ENCODE measurements around the gene ZBTB43.

The ZBTB43 gene

DNA sequence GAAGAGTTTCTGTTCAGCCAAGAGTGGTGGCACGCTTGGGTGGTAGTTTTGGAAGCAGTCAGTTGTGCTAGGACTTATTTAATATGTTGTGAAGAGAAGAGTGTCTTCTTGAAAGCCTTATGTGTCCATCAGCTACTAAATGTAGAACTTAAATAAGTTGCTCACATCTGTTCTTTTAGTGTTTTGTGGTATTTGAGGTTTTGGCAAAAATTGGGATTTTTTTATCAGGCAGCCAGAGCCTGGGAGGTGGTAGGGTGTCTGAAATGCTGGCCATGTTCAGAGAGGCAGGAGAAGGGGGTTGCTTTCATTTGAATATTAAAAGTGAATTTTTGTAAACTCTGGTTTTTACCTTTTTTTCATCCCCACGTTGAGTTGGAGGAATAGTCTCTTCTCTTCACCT is 31.4 kb downstream of the ZBTB43 start:
- no peaks in the 10 kb centered on the region for H3K9me3 ChIP-seq (ENCODE audit: insufficient read depth, low read depth, low read length)
- no peaks in the 10 kb centered on the region for H3K27me3 ChIP-seq (ENCODE audit: insufficient read depth, low read length, poor library complexity, severe bottlenecking)
- no peak overlapping the region for H2AFZ ChIP-seq (ENCODE audit: low read length)
- H4K20me1 ChIP-seq (ENCODE audit: insufficient read depth, low read length, poor library complexity, severe bottlenecking), result no peaks in the 10 kb centered on the region
- no peaks in the 10 kb centered on the region for H3K9me2 ChIP-seq (replicated peaks; ENCODE audit: low read depth, low read length)
- no peak overlapping the region for H3K9ac ChIP-seq (ENCODE audit: low read depth, low read length, poor library complexity, severe bottlenecking)
- H3F3A ChIP-seq (ENCODE audit: low read depth), result no peaks in the 10 kb centered on the region
- H3K4me3 ChIP-seq (ENCODE audit: low read length, poor library complexity, severe bottlenecking), result no peak overlapping the region
- TF ChIP-seq, protein P1, sequence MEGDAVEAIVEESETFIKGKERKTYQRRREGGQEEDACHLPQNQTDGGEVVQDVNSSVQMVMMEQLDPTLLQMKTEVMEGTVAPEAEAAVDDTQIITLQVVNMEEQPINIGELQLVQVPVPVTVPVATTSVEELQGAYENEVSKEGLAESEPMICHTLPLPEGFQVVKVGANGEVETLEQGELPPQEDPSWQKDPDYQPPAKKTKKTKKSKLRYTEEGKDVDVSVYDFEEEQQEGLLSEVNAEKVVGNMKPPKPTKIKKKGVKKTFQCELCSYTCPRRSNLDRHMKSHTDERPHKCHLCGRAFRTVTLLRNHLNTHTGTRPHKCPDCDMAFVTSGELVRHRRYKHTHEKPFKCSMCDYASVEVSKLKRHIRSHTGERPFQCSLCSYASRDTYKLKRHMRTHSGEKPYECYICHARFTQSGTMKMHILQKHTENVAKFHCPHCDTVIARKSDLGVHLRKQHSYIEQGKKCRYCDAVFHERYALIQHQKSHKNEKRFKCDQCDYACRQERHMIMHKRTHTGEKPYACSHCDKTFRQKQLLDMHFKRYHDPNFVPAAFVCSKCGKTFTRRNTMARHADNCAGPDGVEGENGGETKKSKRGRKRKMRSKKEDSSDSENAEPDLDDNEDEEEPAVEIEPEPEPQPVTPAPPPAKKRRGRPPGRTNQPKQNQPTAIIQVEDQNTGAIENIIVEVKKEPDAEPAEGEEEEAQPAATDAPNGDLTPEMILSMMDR (conservative IDR thresholded peaks at IDR 0.05; ENCODE audit: low read length), result no peak
- no peak for TF ChIP-seq EZH2phosphoT487 (IDR thresholded peaks at IDR 0.05; ENCODE audit: borderline replicate concordance)
- no peak overlapping the region for H3K4me2 ChIP-seq (ENCODE audit: low read depth, low read length, poor library complexity, severe bottlenecking)
- H3K36me3 ChIP-seq (ENCODE audit: insufficient read depth, low read length), result peaks cover 30% of the 10 kb centered on the region
- peaks cover 4% of the 10 kb centered on the region for H3K4me1 ChIP-seq (ENCODE audit: insufficient read depth, low read length, poor library complexity, severe bottlenecking)
- H3K79me2 ChIP-seq (ENCODE audit: insufficient read depth, low read length), result peaks cover 14% of the 10 kb centered on the region; the same call in 1 of the 2 replicates

DNA sequence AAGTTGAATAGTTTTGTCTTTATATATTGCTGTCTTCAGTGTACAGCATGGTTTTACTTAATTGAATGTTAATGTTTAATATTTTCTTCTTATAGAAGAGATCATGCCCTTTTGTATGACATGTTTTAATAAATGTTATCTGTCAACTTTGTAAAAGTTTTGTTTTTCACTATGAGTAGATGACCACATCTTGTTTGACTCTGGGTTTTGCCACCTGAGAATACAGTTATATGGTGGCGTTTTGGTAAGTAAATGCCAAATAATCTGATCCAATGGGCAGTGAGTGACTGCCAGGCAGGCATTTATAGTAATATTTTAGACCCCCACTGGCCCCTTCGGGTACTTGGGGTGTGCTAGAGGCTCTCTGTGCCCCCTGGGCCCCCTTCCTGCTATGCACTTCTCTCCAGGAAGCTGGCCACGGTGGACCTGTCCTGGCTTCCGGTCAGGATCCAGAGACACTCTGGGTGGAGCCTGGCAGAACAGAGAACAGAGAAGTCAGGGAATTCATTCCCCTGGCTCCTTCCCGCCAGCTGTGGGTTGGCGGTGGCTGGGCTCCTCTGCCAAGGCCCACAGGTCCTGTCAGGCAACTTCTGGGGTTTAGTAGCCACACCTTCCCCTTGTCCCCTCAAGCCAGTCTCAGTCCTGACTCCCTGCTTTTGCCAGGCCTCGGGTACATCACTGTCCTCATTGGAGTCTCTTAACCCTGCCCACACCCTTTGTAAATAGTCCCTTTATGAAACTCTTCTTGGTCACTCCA is 33.4 kb downstream of the ZBTB43 start:
- H2AFZ ChIP-seq (ENCODE audit: low read length), result no peak overlapping the region
- H3K79me2 ChIP-seq (ENCODE audit: insufficient read depth, low read length), result peaks cover 12% of the 10 kb centered on the region; the same call in 1 of the 2 replicates
- H3K4me3 ChIP-seq (ENCODE audit: low read length, poor library complexity, severe bottlenecking), result no peak overlapping the region
- H4K20me1 ChIP-seq (ENCODE audit: insufficient read depth, low read length, poor library complexity, severe bottlenecking), result no peaks in the 10 kb centered on the region
- H3K27me3 ChIP-seq (ENCODE audit: insufficient read depth, low read length, poor library complexity, severe bottlenecking), result no peaks in the 10 kb centered on the region
- H3K9ac ChIP-seq (ENCODE audit: low read depth, low read length, poor library complexity, severe bottlenecking), result no peak overlapping the region
- H3K9me2 ChIP-seq (replicated peaks; ENCODE audit: low read depth, low read length), result no peaks in the 10 kb centered on the region
- TF ChIP-seq EZH2phosphoT487 (IDR thresholded peaks at IDR 0.05; ENCODE audit: borderline replicate concordance), result no peak
- TF ChIP-seq, protein P1 (conservative IDR thresholded peaks at IDR 0.05; ENCODE audit: low read length), result no peak
- H3K36me3 ChIP-seq (ENCODE audit: insufficient read depth, low read length), result peaks cover 19% of the 10 kb centered on the region
- H3K9me3 ChIP-seq (ENCODE audit: insufficient read depth, low read depth, low read length), result no peaks in the 10 kb centered on the region
- H3K4me1 ChIP-seq (ENCODE audit: insufficient read depth, low read length, poor library complexity, severe bottlenecking), result peaks cover 4% of the 10 kb centered on the region
- H3F3A ChIP-seq (ENCODE audit: low read depth), result no peaks in the 10 kb centered on the region
- no peak overlapping the region for H3K4me2 ChIP-seq (ENCODE audit: low read depth, low read length, poor library complexity, severe bottlenecking)

DNA sequence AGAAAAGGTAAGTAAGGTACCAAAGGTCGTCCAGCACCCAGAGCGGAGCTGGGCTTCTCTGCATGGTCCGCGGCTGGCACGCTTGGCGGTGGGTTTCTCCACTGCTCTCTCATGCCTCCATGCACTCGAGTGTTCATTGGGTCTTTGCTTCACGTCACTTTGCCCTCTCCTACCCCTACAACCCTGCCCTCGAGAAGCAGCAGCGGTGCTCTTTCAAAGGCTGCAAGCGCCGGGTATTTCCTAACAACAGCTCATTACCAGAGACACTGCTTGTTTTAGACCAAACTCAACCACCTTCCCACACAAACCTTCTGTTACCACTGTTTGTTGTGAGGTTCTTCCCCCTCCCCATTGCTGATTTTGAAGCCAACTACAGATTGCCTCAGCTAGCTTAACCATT is 34.1 kb downstream of the ZBTB43 start:
- no peak for TF ChIP-seq EZH2phosphoT487 (IDR thresholded peaks at IDR 0.05; ENCODE audit: borderline replicate concordance)
- TF ChIP-seq, protein P1 (conservative IDR thresholded peaks at IDR 0.05; ENCODE audit: low read length), result no peak
- peaks cover 13% of the 10 kb centered on the region; the same call in 1 of the 2 replicates for H3K36me3 ChIP-seq (ENCODE audit: insufficient read depth, low read length)
- no peak overlapping the region for H3K4me2 ChIP-seq (ENCODE audit: low read depth, low read length, poor library complexity, severe bottlenecking)
- H3K9me3 ChIP-seq (ENCODE audit: insufficient read depth, low read depth, low read length), result no peaks in the 10 kb centered on the region
- no peaks in the 10 kb centered on the region for H4K20me1 ChIP-seq (ENCODE audit: insufficient read depth, low read length, poor library complexity, severe bottlenecking)
- no peak overlapping the region for H2AFZ ChIP-seq (ENCODE audit: low read length)
- no peaks in the 10 kb centered on the region for H3K27me3 ChIP-seq (ENCODE audit: insufficient read depth, low read length, poor library complexity, severe bottlenecking)
- H3K4me3 ChIP-seq (ENCODE audit: low read length, poor library complexity, severe bottlenecking), result no peak overlapping the region
- H3K4me1 ChIP-seq (ENCODE audit: insufficient read depth, low read length, poor library complexity, severe bottlenecking), result peaks cover 4% of the 10 kb centered on the region
- H3K79me2 ChIP-seq (ENCODE audit: insufficient read depth, low read length), result peaks cover 12% of the 10 kb centered on the region; the same call in 1 of the 2 replicates
- no peak overlapping the region for H3K9ac ChIP-seq (ENCODE audit: low read depth, low read length, poor library complexity, severe bottlenecking)
- no peaks in the 10 kb centered on the region for H3F3A ChIP-seq (ENCODE audit: low read depth)
- H3K9me2 ChIP-seq (replicated peaks; ENCODE audit: low read depth, low read length), result no peaks in the 10 kb centered on the region
